CD4-positive, alpha-beta T cell treated with Interleukin-15 for 1 hour (primary cell): ENCODE results near the gene ZNF143.

Source experiments
- DNase-seq: peaks from one replicate; pipeline ENCODE4 v3.0.0-alpha.2; 2020

Gene ZNF143

DNA sequence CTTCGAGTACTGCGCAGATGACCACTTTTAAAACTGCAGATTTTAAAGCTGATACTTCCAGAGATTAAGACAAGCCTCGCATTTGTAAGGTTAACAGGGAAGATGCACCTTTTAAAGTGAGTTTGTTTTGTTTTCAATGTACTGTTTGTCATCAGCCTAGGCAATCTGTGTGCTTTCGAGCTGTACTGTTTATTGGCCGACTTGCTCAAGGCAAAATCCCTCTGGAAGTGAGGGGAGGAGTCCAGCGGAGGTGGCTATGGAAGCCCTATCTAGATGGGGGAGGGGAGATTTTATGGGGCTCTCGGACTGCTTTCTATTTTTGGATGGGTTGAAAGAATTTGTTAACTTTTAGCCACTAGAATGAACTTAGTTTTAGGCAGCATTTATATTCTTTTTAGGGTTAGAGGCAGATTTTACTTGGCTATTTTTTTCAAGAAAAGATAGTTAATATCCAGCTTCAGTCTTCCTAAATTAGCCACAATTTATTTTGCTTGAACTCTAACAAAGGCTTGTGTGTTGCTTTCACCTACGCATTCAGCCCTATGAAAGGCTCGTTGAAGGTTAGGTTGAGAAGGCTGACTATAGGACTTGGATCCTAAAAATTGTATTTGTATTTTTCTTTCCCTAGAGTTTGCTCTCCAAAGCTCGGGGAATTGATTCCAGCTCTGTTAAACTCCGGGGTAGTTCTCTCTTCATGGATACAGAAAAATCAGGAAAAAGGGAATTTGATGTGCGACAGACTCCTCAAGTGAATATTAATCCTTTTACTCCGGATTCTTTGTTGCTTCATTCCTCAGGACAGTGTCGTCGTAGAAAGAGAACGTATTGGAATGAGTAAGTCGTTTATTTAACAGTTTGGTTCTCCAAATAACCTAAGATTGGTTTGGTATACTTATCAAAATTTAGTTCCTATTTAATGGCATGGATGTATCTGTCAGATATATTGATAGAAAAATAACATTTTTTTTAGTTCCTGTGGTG lies 114.7 kb downstream of the ZNF143 start:
- no peak for DNase-seq

DNA sequence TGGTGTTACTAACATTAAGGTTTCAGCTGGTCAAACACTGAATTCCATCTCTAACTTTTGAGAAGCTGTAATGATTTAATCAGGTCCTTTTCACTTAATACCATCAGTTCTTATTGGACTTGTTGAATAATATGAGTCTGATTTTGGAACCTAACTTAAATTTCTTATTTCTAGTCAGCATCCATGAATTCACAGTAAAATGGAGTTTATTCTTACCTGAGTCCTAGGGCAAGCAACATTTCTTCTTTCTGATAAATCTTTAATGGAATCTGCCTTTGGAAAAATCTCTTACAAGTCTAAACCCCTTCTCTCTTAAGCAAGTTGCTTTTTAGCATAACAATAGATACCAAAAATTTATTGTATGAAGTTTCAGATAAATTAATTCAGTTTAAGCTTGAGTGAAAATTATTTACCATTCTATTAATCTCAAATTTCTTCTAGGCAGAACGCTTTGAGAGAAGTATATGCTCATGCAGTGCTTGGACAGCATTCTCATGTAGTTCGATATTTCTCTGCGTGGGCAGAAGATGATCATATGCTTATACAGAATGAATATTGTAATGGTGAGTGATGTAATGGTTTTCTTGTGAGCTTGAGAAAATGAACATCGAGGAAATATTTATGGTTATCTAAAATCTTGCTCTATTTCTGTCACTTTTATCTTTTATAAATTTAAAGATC lies 116.0 kb downstream of the ZNF143 start:
- DNase-seq: no peak

DNA sequence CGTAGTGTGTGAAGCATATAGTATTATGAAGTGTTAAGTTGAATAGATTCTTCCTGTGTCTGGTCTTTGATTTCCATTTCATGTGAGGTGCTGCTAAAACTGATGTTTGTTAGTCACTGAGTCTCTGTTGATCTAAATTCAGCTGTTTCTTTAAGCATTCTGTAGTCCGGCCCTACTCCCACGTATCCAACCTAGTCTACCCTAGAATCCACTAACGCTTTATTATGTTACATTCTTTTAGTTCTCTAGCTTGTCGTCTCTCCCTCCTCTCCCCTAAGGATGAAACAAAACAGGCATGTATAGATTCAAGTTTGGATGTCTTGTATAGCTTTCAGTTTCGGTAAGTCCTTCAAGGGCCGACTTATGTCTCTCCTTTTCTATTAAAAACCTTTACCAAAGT lies 116.7 kb downstream of the ZNF143 start:
- no peak for DNase-seq
